K562 (cell line): ENCODE measurements around the gene TMEM121. TPM values are rescaled to one million over a fixed set of nuclear protein-coding genes. Genes with fewer than 3 reads are reported as not detected.

ENCODE experiments used
- ATAC-seq: fragments of 200-7000 bp; cut with Tn5 transposase; 3 replicates; pipeline ENCODE4 v1.9.1; 2020; ENCODE audit warnings: moderate library complexity
- BruUV-seq: library from RNA; stranded (reverse); fragments of 400-500 nt; replicated peaks from 2 replicates; lab custom pipeline; 2021; lab: Mats Ljungman, UMichigan
- CTCF ChIA-PET: fragments of 300-600 bp; formaldehyde crosslinking; extraction: SDS; loops from one replicate; lab custom pipeline; 2021; ENCODE audit warnings: low intra/inter-chr PET ratio; lab: Yijun Ruan, JAX
- POLR2A ChIA-PET: fragments of 300-600, 350-650 bp; sonication (Branson Sonifier 250); formaldehyde crosslinking; extraction: SDS; loops from one replicate; lab custom pipeline; 2021; ENCODE audit warnings: antibody characterized with exemption, inconsistent platforms; lab: Yijun Ruan, JAX
- DNase-seq, 4 experiments: peaks; one replicate each; pipeline versions ENCODE4 v3.0.0 to v3.0.0-alpha.2; 2011 to 2018; ENCODE audit warnings: low spot score in 3 of 4, mixed read lengths in 3 of 4; ENCODE audit errors: extremely low read depth in 1 of 4
- FAIRE-seq: peaks from 2 replicates; lab custom pipeline; 2011; peaks lifted over from hg19 to GRCh38; lab: Jason Lieb, UNC
- H2AFZ ChIP-seq: 2 replicates; pipeline ENCODE4 v1.6.0; 2011; ENCODE audit warnings: low read depth, low read length, control low read depth, inconsistent platforms
- H3K27ac ChIP-seq: fragments of 200-600 bp; 3 replicates; pipeline ENCODE4 v1.8.0; 2011; ENCODE audit warnings: low read depth, mild to moderate bottlenecking, control low read depth, inconsistent platforms, low read length, moderate library complexity, mixed read lengths; ENCODE audit errors: extremely low read depth
- H3K27me3 ChIP-seq, 2 experiments: fragments of 300-600 bp in 1 of 2; 2 replicates in 1 of 2; 3 replicates in 1 of 2; pipeline versions ENCODE4 v1.6.0 to v1.8.0; 2011; ENCODE audit warnings: inconsistent platforms in 2 of 2, low read length in 2 of 2, mild to moderate bottlenecking in 1 of 2, mixed read lengths in 1 of 2, moderate library complexity in 1 of 2; ENCODE audit not compliant: control insufficient read depth in 2 of 2, insufficient read depth in 2 of 2
- H3K36me3 ChIP-seq: fragments of 300-600 bp; 3 replicates; pipeline ENCODE4 v1.8.0; 2011; ENCODE audit warnings: mild to moderate bottlenecking, low read length, inconsistent platforms; ENCODE audit not compliant: control insufficient read depth, insufficient read depth
- H3K4me1 ChIP-seq, 2 experiments: fragments of 200-600 bp in 1 of 2; replicated peaks in 1 of 2; 2 replicates in 1 of 2; 3 replicates in 1 of 2; pipeline versions ENCODE4 v1.5.1 to v1.8.0; 2011; ENCODE audit warnings: inconsistent platforms in 2 of 2, low read length in 2 of 2, mild to moderate bottlenecking in 1 of 2, mixed read lengths in 1 of 2, moderate library complexity in 1 of 2; ENCODE audit not compliant: control insufficient read depth in 2 of 2, insufficient read depth in 2 of 2
- H3K4me2 ChIP-seq: 2 replicates; pipeline ENCODE4 v1.6.1; 2011; ENCODE audit warnings: low read length, control low read depth, inconsistent platforms, mixed read lengths; ENCODE audit not compliant: insufficient read depth
- H3K4me3 ChIP-seq: fragments of 200-600 bp; sonication (generic), shearing (Covaris generic); 2 replicates; pipeline ENCODE4 v1.5.1; 2016; ENCODE audit warnings: control low read depth, inconsistent platforms
- H3K79me2 ChIP-seq: fragments of 200-600 bp; 3 replicates; pipeline ENCODE4 v1.8.0; 2011; ENCODE audit warnings: low read length, inconsistent platforms; ENCODE audit not compliant: control insufficient read depth, insufficient read depth
- H3K9ac ChIP-seq, 2 experiments: 2 replicates each; pipeline versions ENCODE4 v1.6.0 to v1.6.1; 2011; ENCODE audit warnings: low read depth in 2 of 2, low read length in 2 of 2, control low read depth in 1 of 2, inconsistent platforms in 1 of 2, mild to moderate bottlenecking in 1 of 2, mixed read lengths in 1 of 2; ENCODE audit not compliant: insufficient read depth in 1 of 2
- H3K9me1 ChIP-seq: one replicate; pipeline ENCODE4 v1.6.0; 2011; ENCODE audit warnings: inconsistent platforms, mild to moderate bottlenecking, low read length, moderate library complexity; ENCODE audit not compliant: control insufficient read depth, insufficient read depth
- H3K9me3 ChIP-seq: replicated peaks from 2 replicates; pipeline ENCODE4 v1.5.1; 2011; ENCODE audit warnings: low read depth, low read length, inconsistent platforms; ENCODE audit not compliant: control insufficient read depth, insufficient read depth
- H4K20me1 ChIP-seq: replicated peaks from 2 replicates; pipeline ENCODE4 v1.6.1; 2011; ENCODE audit warnings: low read length, inconsistent platforms, mixed read lengths; ENCODE audit not compliant: control insufficient read depth, insufficient read depth
- OTX1 ChIP-seq: fragments of 450-650 bp; formaldehyde crosslinking; IDR thresholded peaks from 2 replicates; pipeline ENCODE4 v1.4.0; 2022; ENCODE audit warnings: mild to moderate bottlenecking
- PCBP1 ChIP-seq: fragments of 200-400 bp; formaldehyde crosslinking; IDR thresholded peaks from 2 replicates; pipeline ENCODE4 v1.6.1; 2018; ENCODE audit warnings: mild to moderate bottlenecking, low read depth, low read length; ENCODE audit not compliant: poor library complexity, severe bottlenecking
- PTRF ChIP-seq: fragments of 450-650 bp; IDR thresholded peaks from 2 replicates; pipeline ENCODE4 v1.6.1; 2016; ENCODE audit warnings: mild to moderate bottlenecking, missing genetic modification characterization, missing compliant biosample characterization
- RBBP5 ChIP-seq: fragments of 200-600 bp; sonication (generic); IDR thresholded peaks from 2 replicates; pipeline ENCODE4 v1.6.1; 2012; ENCODE audit warnings: borderline replicate concordance, mild to moderate bottlenecking, low read length, control low read depth, inconsistent platforms; ENCODE audit not compliant: insufficient read depth, poor library complexity, severe bottlenecking
- TRIM28 ChIP-seq: fragments of 450-650 bp; IDR thresholded peaks from 2 replicates; pipeline ENCODE4 v1.6.1; 2017
- WGBS: fragments of 100-300 bp; shearing (Covaris generic); methylation state at CpG from one replicate; pipeline ENCODE4 v1.1.6; 2016; ENCODE audit warnings: low coverage, mixed read lengths; ENCODE audit not compliant: insufficient coverage; ENCODE audit errors: missing lambda C conversion rate; 5-methylcytosine and 5-hydroxymethylcytosine counted together
- in situ Hi-C: fragments of 300-500 bp; cut with MboI; formaldehyde crosslinking; loops from 4 replicates; pipeline ENCODE4 v1.15.0; 2018; ENCODE audit warnings: inconsistent platforms, mixed read lengths
- intact Hi-C: fragments of 100-400 bp; cut with micrococcal nuclease; formaldehyde crosslinking; loops from 2 replicates; pipeline ENCODE4 v1.14.2; 2022
- polyA plus RNA-seq, 8 experiments: library from polyadenylated mRNA; depleted of rRNA in 4 of 8; stranded (reverse) in 5 of 8; unstranded in 3 of 8; fragments of >200 nt; fragmentation: Nextera tagmentation in 2 of 8; fragmentation: Illumina TruSeq in 1 of 8; extraction: Ambion mirVana in 2 of 8; extraction: Trizol in 1 of 8; gene quantifications; 2 replicates each; pipeline versions ENCODE4 v1.2.1 to v1.2.3, GENCODE V29; 2011 to 2014; ENCODE audit warnings: inconsistent platforms in 1 of 8, missing spikeins in 1 of 8
- total RNA-seq, 7 experiments: library from RNA; depleted of rRNA in 6 of 7; stranded (reverse); fragments of >200 nt in 6 of 7; fragmentation: Illumina TruSeq in 2 of 7; extraction: Trizol in 2 of 7; gene quantifications; 2 replicates each; pipeline versions ENCODE4 v1.2.1 to v1.2.3, GENCODE V29; 2011 to 2021; ENCODE audit warnings: low replicate concordance in 1 of 7
- TF ChIP-seq, protein P1 (sequence below): sonication (generic); formaldehyde crosslinking; IDR thresholded peaks from 2 replicates; pipeline ENCODE4 v1.8.1; 2023; ENCODE audit warnings: mild to moderate bottlenecking, missing genetic modification reagents
- TF ChIP-seq, protein P2 (sequence below): sonication (generic); formaldehyde crosslinking; IDR thresholded peaks from 2 replicates; pipeline ENCODE4 v1.8.0; 2023; ENCODE audit warnings: mild to moderate bottlenecking, missing genetic modification reagents
- TF ChIP-seq, protein P3 (sequence below): fragments of 450-650 bp; IDR thresholded peaks from 2 replicates; pipeline ENCODE4 v1.6.1; 2014; ENCODE audit warnings: low read depth, mild to moderate bottlenecking, moderate library complexity, borderline replicate concordance

TMEM121 gene
- total and polyA plus RNA-seq, 9 of the 15 experiments (the other 6 are each of a cell fraction or from before 2014, with no cell fraction given), result 0.31 to 0.36 TPM; not detected in 7

DNA sequence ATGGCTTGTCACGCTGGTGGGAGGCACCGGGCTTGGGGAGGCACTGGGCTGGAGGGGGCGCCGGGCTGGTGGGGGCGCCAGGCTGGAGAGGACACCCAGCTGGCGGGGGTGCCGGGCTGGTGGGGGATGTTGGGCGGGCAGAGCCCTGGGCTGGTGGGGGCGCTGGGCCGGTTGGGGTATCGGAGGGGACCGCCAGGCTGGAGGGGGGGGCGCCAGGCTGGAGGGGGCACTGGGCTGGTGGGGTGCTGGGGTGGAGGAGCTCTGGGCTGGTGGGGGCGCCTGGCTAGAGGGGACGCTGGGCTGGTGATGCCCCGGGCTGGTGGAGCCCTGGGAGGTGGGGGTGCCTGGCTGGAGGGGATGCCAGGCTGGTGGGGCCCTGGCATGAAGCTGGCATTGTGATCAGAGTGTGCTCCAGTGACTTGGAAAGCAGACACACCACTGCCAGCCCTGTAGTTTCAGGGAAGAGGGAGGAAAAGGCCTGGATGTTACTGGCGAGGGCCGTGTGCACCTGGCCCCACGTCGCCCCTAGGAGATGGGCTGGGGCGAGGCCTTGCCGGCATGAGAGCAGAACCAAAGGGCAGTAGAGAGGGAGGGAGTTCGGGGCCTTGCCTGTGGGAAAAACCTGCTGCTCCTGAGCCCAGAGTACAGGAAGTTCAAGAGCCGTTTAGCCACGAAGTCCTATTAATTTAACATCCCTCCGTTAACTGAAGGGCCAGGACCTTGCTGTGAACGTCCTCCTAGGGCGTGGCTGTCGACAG lies 22.3 kb upstream of the TMEM121 start:
- Histone ChIP-seq H3K4me3 (no peak overlapping the region), H3K4me2 (no peak overlapping the region), H3K9ac (no peak overlapping the region), H2AFZ (no peak overlapping the region), H4K20me1 (no peaks in the 10 kb centered on the region), H3K27me3 (peaks cover 12 to 32% of the 10 kb centered on the region in 2 experiments), H3K36me3 (no peaks in the 10 kb centered on the region), H3K27ac (no peak overlapping the region), H3K9me1 (no peaks in the 10 kb centered on the region), H3K9me3 (no peaks in the 10 kb centered on the region), H3K79me2 (no peaks in the 10 kb centered on the region), H3K4me1 (peaks cover 0 to 22% of the 10 kb centered on the region in 2 experiments; a peak in 2 of 5 replicates)
- FAIRE-seq (no peak), DNase-seq (no peak), ATAC-seq (0 out of 3 replicates have a peak, but pooled peaks have one; percentile 18)
- ChIA-PET POLR2A (interaction anchor here (0.6 to 1.0 kb wide), 2 partner anchors 10 to 595 kb away, joined by 3 to 5 read pairs; no protein-coding TSS in a partner anchor), CTCF (no interaction called here)
- in situ Hi-C loops, result no loop called here
- TF ChIP-seq OTX1 (CRISPR knock-in tag), result no peak
- no peak for TF ChIP-seq TRIM28
- WGBS, result 24% methylated on average over 13 of the region's 29 CpGs
- intact Hi-C loops, result no loop called here
- no TSS peak for BruUV-seq

DNA sequence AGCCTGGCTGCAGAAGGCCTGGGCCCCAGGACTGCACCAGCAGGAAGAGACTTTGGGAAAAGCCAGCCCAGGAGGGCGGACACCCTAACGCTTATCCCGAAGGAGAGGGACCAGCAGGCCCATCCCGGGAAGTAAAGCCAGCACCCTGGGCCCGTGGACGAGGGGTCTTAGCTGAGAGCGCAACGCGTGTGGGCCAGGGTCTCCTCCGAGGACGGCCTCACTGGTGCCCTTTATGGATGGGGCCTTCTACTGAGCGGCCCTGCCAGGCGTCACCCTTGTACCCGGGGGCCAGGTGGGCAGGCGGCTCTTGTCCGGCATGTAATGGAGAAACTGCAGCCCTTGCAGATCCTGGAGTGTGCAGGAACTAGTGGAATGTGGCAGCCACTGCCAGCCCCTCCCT lies 21.3 kb upstream of the TMEM121 start:
- intact Hi-C loops, result no loop called here
- H3K79me2 ChIP-seq, result no peaks in the 10 kb centered on the region
- H3K27me3 ChIP-seq, result peaks cover 12 to 36% of the 10 kb centered on the region in 2 experiments
- FAIRE-seq, result no peak
- peaks cover 0 to 12% of the 10 kb centered on the region in 2 experiments; a peak in 2 of 5 replicates for H3K4me1 ChIP-seq
- ChIA-PET POLR2A (no interaction called here), CTCF (no interaction called here)
- no peak overlapping the region for H3K27ac ChIP-seq
- no peaks in the 10 kb centered on the region for H3K9me3 ChIP-seq
- H3K9me1 ChIP-seq, result no peaks in the 10 kb centered on the region
- no peak overlapping the region for H3K9ac ChIP-seq
- H4K20me1 ChIP-seq, result no peaks in the 10 kb centered on the region
- no peaks in the 10 kb centered on the region for H3K36me3 ChIP-seq
- BruUV-seq, result no TSS peak
- DNase-seq, result no peak
- no peak overlapping the region for H3K4me2 ChIP-seq
- no peak overlapping the region for H3K4me3 ChIP-seq
- in situ Hi-C loops, result no loop called here
- H2AFZ ChIP-seq, result no peak overlapping the region
- 28% methylated on average over 4 of the region's 16 CpGs for WGBS
- no peak for ATAC-seq
- TF ChIP-seq, protein P1, sequence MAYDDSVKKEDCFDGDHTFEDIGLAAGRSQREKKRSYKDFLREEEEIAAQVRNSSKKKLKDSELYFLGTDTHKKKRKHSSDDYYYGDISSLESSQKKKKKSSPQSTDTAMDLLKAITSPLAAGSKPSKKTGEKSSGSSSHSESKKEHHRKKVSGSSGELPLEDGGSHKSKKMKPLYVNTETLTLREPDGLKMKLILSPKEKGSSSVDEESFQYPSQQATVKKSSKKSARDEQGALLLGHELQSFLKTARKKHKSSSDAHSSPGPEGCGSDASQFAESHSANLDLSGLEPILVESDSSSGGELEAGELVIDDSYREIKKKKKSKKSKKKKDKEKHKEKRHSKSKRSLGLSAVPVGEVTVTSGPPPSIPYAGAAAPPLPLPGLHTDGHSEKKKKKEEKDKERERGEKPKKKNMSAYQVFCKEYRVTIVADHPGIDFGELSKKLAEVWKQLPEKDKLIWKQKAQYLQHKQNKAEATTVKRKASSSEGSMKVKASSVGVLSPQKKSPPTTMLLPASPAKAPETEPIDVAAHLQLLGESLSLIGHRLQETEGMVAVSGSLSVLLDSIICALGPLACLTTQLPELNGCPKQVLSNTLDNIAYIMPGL, result no peak
- no peak for TF ChIP-seq PCBP1
- TF ChIP-seq, protein P2, sequence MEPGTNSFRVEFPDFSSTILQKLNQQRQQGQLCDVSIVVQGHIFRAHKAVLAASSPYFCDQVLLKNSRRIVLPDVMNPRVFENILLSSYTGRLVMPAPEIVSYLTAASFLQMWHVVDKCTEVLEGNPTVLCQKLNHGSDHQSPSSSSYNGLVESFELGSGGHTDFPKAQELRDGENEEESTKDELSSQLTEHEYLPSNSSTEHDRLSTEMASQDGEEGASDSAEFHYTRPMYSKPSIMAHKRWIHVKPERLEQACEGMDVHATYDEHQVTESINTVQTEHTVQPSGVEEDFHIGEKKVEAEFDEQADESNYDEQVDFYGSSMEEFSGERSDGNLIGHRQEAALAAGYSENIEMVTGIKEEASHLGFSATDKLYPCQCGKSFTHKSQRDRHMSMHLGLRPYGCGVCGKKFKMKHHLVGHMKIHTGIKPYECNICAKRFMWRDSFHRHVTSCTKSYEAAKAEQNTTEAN (CRISPR knock-in tag), result no peak
- TF ChIP-seq RBBP5, result no peak
- no peak for TF ChIP-seq PTRF (tag)
- TF ChIP-seq, protein P3, sequence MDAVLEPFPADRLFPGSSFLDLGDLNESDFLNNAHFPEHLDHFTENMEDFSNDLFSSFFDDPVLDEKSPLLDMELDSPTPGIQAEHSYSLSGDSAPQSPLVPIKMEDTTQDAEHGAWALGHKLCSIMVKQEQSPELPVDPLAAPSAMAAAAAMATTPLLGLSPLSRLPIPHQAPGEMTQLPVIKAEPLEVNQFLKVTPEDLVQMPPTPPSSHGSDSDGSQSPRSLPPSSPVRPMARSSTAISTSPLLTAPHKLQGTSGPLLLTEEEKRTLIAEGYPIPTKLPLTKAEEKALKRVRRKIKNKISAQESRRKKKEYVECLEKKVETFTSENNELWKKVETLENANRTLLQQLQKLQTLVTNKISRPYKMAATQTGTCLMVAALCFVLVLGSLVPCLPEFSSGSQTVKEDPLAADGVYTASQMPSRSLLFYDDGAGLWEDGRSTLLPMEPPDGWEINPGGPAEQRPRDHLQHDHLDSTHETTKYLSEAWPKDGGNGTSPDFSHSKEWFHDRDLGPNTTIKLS, result no peak
